GM04503 (cell line): ENCODE results near the gene CMTR1.

Experiments used
- DNase-seq: peaks from one replicate; pipeline ENCODE4 v3.0.0-alpha.2; 2012; ENCODE audit warnings: low read depth

CMTR1 gene

DNA sequence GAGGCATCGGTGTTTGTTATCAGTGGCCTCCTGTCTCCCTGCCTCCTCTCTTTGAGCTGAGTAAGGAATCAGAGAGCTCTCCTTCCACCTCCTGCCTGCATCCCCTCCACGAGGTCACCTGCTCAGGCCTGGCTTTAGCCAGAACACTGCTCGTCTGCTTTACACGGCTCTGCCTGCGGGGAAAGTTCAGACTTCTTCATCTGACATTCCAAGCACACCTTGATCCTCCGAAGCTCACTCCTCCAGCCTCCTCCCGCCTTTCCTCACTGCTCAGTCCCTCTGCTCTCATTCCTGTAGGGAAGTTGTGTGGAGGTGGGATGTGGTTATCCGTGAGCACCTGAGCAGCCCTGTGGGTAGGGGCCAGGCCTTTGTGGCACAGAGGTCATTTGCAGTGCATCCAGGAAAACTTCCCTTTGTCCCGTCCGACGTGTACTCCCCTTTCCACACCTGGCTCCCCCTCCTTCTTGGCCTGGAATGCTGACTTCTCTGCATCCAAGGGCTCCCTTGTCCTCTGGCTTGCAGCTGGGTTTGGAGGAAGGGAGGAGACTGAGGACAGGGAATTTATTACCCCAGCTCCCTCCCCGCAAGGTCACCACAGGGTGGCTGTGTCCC, 79.5 kb downstream of the CMTR1 start:
- DNase-seq, result no peak

- no peak for DNase-seq
Measured at GRCh38 chr6:37513155-37513554, 80.1 kb downstream of the CMTR1 start.

- DNase-seq, result no peak
Measured at GRCh38 chr6:37513576-37513975, 80.6 kb downstream of the CMTR1 start.

GRCh38 chr6:37514321-37514771, 81.3 kb downstream of the CMTR1 start:
- no peak for DNase-seq

GRCh38 chr6:37514837-37515236, 81.8 kb downstream of the CMTR1 start:
- DNase-seq, result no peak

- no peak for DNase-seq
Measured at GRCh38 chr6:37515712-37516075, 82.7 kb downstream of the CMTR1 start.

GRCh38 chr6:37516076-37516919, 83.3 kb downstream of the CMTR1 start:
- no peak for DNase-seq

DNA sequence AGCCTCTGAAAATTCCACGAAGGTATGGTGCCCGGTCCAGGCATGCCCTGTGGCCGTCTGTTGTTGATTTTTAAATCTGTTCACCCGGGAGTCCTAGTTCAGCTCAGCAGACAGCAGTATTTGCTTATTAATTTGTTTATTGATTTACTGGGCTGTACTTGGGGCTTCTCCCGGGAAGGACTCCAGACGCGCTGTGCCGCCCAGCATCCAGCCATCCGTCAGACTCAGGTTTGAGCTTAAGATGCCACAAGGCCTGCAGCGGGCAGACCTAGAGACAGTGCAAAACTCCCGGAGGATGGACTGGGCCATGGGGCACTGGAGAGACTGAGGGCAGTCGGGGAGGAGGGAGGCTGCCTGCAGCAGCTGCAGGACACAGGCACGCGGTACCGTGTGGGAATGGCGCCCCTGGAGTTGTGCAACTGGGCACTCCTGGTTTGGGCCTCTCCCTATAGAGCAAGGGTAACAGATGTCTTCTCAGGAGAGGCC, 83.9 kb downstream of the CMTR1 start:
- DNase-seq, result no peak

DNA sequence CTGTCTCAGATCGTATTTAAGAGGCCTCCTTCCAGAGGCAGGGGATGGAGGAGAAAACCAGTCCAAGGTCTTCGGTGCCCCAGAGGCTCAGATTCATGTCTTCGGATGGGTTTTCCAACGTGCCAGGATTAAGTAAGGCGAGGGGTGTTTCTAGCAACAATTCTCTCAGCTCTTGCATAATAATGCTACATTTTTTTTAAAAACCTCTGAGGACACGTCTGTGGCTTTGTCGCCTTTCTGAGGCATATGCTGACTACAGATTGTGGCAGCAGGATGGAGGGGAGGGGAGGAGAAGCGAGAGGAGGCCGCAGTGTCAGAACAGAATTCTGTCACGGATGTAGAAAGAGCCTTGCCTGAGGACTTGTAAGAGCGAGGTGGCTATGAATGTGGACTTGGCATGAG, 84.4 kb downstream of the CMTR1 start:
- DNase-seq, result peak; percentile 21

- DNase-seq, result no peak
Measured at GRCh38 chr6:37518116-37518515, 85.1 kb downstream of the CMTR1 start.

GRCh38 chr6:37519461-37519860, 86.4 kb downstream of the CMTR1 start:
- DNase-seq, result no peak

DNA sequence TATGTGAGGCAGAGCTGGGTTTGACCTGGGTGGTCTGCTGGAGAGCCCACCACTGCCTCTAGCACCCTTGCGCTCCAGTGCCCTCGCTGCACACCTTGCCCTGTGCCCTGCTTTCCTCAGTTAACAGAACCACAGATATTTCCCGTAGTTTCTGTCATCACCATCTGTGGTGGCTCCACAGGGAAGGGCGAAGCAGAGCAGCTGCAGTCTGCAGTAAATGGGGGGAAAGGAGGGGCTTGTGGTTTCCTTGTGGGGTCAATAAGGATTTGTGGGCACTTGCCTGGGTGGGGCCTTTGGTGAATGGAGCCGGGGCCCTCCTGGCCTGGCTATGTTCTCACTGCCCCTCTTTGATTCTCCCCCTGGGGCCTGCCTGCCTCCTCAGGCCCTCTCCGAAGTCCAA, 87.9 kb downstream of the CMTR1 start:
- DNase-seq, result no peak

DNA sequence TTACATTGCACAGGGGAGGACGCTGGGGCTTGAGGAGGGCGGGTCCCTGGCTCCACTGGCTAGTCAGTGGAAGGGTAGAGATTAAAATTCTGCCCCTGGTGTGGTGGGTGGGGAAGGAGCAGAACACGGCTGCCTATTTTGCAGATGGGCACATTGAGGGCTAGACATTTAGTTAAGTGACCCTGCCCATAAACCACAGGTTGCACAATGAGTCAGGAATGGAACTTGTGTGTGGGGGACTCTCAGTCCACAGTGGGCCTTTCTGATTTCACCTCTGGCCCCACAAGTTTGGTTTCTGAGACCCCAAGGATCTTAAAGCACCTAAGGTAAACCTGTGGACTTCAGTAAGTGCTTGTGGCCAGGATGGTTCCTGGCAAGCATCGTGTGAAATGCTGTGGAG, 88.7 kb downstream of the CMTR1 start:
- DNase-seq, result no peak

DNA sequence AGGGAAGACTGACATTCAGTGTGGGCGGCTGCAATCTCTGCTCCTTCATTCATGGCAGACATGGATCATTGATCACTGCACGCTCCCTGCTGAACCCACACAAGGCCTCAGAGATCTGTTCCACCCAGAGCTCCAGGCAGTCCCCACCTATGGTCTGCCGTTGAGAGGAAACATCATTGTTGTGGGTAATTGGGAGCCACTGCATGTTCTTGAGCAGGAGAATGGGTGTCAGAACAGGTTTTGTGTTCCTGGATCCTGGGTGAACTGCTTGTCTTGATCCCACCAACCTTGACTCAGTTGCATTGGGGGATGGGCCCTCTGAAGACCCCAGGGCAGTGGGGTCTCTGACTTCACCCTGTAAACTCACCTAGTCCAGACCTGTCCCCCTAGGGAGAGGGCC, 89.8 kb downstream of the CMTR1 start:
- DNase-seq, result no peak

- no peak for DNase-seq
Measured at GRCh38 chr6:37523412-37523811, 90.4 kb downstream of the CMTR1 start.

- DNase-seq, result no peak
Measured at GRCh38 chr6:37524025-37524969, 91.3 kb downstream of the CMTR1 start.

GRCh38 chr6:37524970-37525318, 91.9 kb downstream of the CMTR1 start:
- no peak for DNase-seq

DNA sequence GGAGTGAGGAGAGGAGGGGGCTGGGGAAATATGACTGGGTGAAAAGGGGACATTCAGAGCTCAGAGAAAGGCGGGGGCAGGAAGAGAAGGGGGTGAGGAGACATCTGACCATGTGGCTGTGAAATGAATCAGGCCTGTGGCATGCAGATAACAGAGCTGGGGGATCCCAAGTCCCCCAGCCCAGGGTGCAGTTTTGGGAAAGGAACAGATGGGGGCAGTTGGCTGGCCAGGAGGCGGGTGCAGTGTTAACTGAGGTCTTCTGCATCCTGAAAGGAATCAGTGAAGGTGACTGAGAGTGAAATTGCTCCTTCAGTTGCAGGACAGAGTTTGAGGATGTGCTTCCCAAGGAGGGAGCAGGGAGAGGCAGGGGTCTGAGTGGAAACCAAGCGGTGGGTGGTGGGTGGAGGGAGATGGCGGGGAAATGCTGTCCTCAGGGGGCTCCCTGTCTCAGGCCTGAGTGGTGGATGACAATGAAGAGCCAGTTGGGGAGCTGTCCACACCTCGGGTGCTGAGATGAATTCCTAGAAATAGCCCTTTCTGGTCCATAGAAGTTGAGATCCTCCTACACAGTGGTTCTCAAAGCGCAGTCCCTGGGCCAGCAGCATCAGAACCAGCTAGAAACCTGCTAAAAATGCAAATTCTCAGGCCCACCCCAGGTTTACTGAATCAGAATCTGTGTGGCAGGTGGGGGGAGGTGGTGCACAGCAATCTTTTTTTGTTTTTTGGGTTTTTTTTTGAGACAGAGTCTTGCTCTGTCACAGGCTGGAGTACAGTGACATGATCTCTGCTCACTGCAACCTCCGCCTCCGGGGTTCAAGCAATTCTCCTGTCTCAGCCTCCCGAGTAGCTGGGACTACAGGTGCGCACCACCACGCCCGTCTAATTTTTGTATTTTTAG, 92.7 kb downstream of the CMTR1 start:
- no peak for DNase-seq

DNA sequence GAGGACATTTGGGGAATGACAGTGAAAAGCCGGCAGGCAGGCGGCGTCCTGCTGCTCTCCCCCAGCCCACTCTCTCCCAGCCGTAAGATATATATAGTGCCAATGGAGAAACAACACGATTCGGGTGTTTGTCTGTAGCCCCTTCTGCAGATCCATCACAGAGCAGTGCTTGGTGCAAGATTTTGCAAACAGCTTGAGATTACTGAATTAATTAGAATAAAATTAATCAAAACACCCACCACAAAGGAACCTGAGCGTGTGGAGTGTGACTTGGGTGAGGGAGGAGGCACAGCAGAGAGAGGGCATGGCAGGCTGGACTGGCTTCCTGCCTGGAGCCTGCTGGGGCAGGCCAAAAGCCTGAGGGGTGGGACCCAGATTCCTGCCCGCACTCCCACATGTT, 95.5 kb downstream of the CMTR1 start:
- no peak for DNase-seq

- DNase-seq, result no peak
Measured at GRCh38 chr6:37530297-37530696, 97.3 kb downstream of the CMTR1 start.

DNA sequence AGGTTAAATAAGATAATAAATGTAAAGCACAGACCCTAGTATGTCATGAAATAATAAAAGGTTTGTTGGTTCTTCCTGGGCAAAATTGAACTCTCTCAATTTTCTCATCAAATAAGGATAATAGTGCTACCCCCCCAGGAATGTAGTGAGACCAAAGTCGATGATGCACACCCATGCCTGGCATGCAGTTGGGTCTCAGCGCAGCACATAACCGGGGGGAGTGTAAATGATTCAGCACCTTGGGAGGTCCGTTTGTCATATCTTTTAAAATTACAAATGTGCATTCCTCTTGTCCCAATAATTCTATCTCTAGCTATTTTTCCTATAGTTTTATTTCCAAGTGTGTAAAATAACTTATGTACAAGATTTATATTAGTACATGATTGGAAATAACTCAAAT, 98.0 kb downstream of the CMTR1 start:
- no peak for DNase-seq
